Panc1 (cell line): ENCODE data around the gene FAM107A. TPM values are rescaled to one million over a fixed set of nuclear protein-coding genes. Genes with fewer than 3 reads are reported as not detected.
A peak's percentile ranks its signal among the peaks of the same experiment; 100 is the strongest.
"Not testable (repeated sequence)": the region's sequence is repeated elsewhere in the genome, so short reads cannot be mapped to it uniquely, and the experiment has no call there.

Experiments used
- ATAC-seq: fragments of 200-7000 bp; cut with Tn5 transposase; 2 replicates; pipeline ENCODE4 v1.9.1; 2020; ENCODE audit warnings: mild to moderate bottlenecking, moderate library complexity
- BruUV-seq: library from RNA; stranded (reverse); fragments of 400-500 nt; replicated peaks from 2 replicates; lab custom pipeline; 2021; lab: Mats Ljungman, UMichigan
- CTCF ChIA-PET: fragments of 300-600 bp; sonication (Branson Sonifier 250); formaldehyde crosslinking; loops from one replicate; lab custom pipeline; 2022; ENCODE audit warnings: antibody characterized with exemption; lab: Charles Lee
- POLR2A ChIA-PET: fragments of 300-600 bp; sonication (Branson Sonifier 250); formaldehyde crosslinking; loops from one replicate; lab custom pipeline; 2022; ENCODE audit warnings: antibody characterized with exemption; lab: Charles Lee
- DNase-seq: peaks from one replicate; pipeline ENCODE4 v3.0.0-alpha.2; 2010; ENCODE audit warnings: low read depth, low spot score
- H3K27ac ChIP-seq: 2 replicates; pipeline ENCODE4 v1.5.1; 2011; ENCODE audit warnings: mild to moderate bottlenecking, low read length, inconsistent platforms
- H3K27me3 ChIP-seq: fragments of 200-500 bp; sonication (Bioruptor generic); 2 replicates; pipeline ENCODE4 v1.6.0; 2014; ENCODE audit warnings: low read length, inconsistent platforms; ENCODE audit not compliant: control insufficient read depth, insufficient read depth
- H3K36me3 ChIP-seq: fragments of 200-500 bp; sonication (Bioruptor generic); 2 replicates; pipeline ENCODE4 v1.5.1; 2014; ENCODE audit warnings: inconsistent platforms, mild to moderate bottlenecking, low read length, moderate library complexity; ENCODE audit not compliant: control insufficient read depth, insufficient read depth
- H3K4me1 ChIP-seq: 2 replicates; pipeline ENCODE4 v1.5.1; 2011; ENCODE audit warnings: inconsistent platforms, mild to moderate bottlenecking, low read length, moderate library complexity; ENCODE audit not compliant: control insufficient read depth, insufficient read depth
- H3K4me3 ChIP-seq, 2 experiments: 2 replicates each; pipeline ENCODE4 v1.5.1; 2011 to 2012; ENCODE audit warnings: low read depth in 2 of 2, low read length in 2 of 2, mild to moderate bottlenecking in 2 of 2, inconsistent platforms in 1 of 2, moderate library complexity in 1 of 2
- H3K9me3 ChIP-seq: fragments of 200-500 bp; sonication (Bioruptor generic); 2 replicates; pipeline ENCODE4 v1.5.1; 2014; ENCODE audit warnings: low read depth, mild to moderate bottlenecking, inconsistent platforms, low read length, moderate library complexity; ENCODE audit not compliant: control insufficient read depth, insufficient read depth
- CTCF ChIP-seq: fragments of 450-650 bp; IDR thresholded peaks from 2 replicates; pipeline ENCODE4 v1.5.1; 2017; ENCODE audit warnings: mild to moderate bottlenecking
- POLR2AphosphoS5 ChIP-seq: IDR thresholded peaks from 2 replicates; pipeline ENCODE4 v1.6.1; 2012; ENCODE audit warnings: mild to moderate bottlenecking, low read depth, low read length, moderate library complexity
- REST ChIP-seq, 2 experiments: IDR thresholded peaks; 2 replicates each; pipeline ENCODE4 v1.6.1; 2011 to 2012; ENCODE audit warnings: low read depth in 2 of 2, control low read depth in 1 of 2, low read length in 1 of 2, mild to moderate bottlenecking in 1 of 2, moderate library complexity in 1 of 2; ENCODE audit not compliant: insufficient read depth in 1 of 2
- SIN3A ChIP-seq: IDR thresholded peaks from 2 replicates; pipeline ENCODE4 v1.6.1; 2012; ENCODE audit warnings: low read depth, mild to moderate bottlenecking, low read length, moderate library complexity, borderline replicate concordance; ENCODE audit not compliant: insufficient read depth
- TCF7L2 ChIP-seq: IDR thresholded peaks from 2 replicates; pipeline ENCODE4 v1.6.1; 2011; ENCODE audit warnings: mild to moderate bottlenecking, low read depth, low read length, inconsistent platforms
- in situ Hi-C: cut with HindIII; loops from 2 replicates; pipeline ENCODE4 v1.10.0; 2016; ENCODE audit warnings: low sequenced_read_pairs, low pct_unique_long_range_greater_than_20kb
- intact Hi-C: fragments of 100-400 bp; cut with micrococcal nuclease; formaldehyde crosslinking; loops from one replicate; pipeline ENCODE4 v1.10.0; 2022; ENCODE audit not compliant: unreplicated experiment
- total RNA-seq: library from RNA; stranded (reverse); gene quantifications from one replicate; pipeline ENCODE4 v1.2.1, GENCODE V29; 2021; ENCODE audit not compliant: unreplicated experiment

The FAM107A gene
- total RNA-seq, 1 experiment from 2014 or later = 0.08 TPM

GRCh38 chr3:58528629-58529028, 48.6 kb downstream of the FAM107A start:
- intact Hi-C loops = no loop called here
- DNase-seq = no peak
- no peak overlapping the region for H3K4me3 ChIP-seq
- ATAC-seq = no peak
- no peak for TF ChIP-seq TCF7L2
- no peak for TF ChIP-seq REST (IDR thresholded peaks at IDR 0.05; ENCODE audit: insufficient read depth in 1 of 2, low read depth in 2 of 2, low read length in 1 of 2)
- TF ChIP-seq POLR2AphosphoS5 = no peak
- no peaks in the 10 kb centered on the region for H3K9me3 ChIP-seq
- BruUV-seq = no TSS peak
- H3K36me3 ChIP-seq = no peaks in the 10 kb centered on the region
- CTCF ChIA-PET = interaction anchor here (0.6 to 0.9 kb wide), 3 partner anchors 12 to 102 kb away, joined by 3 to 9 read pairs (median 5); no protein-coding TSS in a partner anchor
- no peaks in the 10 kb centered on the region for H3K27me3 ChIP-seq
- in situ Hi-C loops = no loop called here
- H3K4me1 ChIP-seq = peaks cover 30% of the 10 kb centered on the region
- POLR2A ChIA-PET = no interaction called here
- peak overlapping the region; percentile 71 for H3K27ac ChIP-seq

DNA sequence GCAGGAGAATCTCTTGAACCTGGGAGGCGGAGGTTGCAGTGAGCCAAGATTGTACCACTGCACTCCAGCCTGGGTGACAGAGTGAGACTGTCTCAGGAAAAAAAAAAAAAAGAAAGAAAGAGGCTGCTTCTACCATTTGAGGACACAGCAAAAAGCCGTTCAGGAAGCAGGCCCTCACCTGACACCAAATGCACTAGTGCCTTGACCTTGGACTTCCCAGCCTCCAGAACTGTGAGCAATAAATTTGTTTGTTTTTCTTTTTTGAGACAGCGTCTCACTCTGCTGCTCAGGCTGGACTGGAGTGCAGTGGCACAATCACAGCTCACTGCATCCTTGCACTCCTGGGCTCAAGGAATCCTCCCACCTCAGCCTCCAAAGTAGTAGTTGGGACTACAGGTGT, 49.8 kb downstream of the FAM107A start:
- in situ Hi-C loops, H3K27me3 ChIP-seq, H3K36me3 ChIP-seq, BruUV-seq, DNase-seq, H3K9me3 ChIP-seq, H3K4me3 ChIP-seq, POLR2A ChIA-PET, intact Hi-C loops, ATAC-seq: not testable (repeated sequence)
- Histone ChIP-seq H3K4me1 (peaks cover 31% of the 10 kb centered on the region), H3K27ac (peak overlapping the region; percentile 44; the same call in 1 of the 2 replicates)
- CTCF ChIA-PET = interaction anchor here (0.7 kb wide), 1 partner anchor 38 kb away, joined by 7 read pairs; no protein-coding TSS in a partner anchor

DNA sequence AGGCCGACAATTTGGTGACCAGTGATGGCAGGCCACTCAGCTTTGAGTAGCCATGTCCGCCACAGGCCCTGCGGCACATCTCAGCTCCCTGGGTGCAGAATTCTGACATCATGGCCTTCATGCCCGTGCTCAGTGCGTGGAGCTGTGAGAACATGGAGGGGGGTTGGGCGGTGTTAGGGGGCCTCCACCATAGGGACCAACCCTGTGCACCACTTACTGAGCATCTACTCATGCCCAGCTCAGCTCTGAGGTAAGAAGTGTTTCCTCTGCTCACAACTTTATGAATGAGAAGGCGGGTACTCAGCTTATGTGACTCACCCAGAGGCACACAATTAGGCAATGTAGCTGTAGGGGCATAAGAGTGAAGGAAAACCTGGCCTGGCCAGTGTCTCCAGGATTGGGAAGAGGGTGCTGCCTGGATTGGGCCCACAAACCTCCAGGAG, 50.7 kb downstream of the FAM107A start:
- DNase-seq = no peak
- BruUV-seq = no TSS peak
- no peak for TF ChIP-seq REST (IDR thresholded peaks at IDR 0.05; ENCODE audit: insufficient read depth in 1 of 2, low read depth in 2 of 2, low read length in 1 of 2)
- no peak for TF ChIP-seq TCF7L2
- no peak for TF ChIP-seq CTCF
- TF ChIP-seq POLR2AphosphoS5 = no peak
- no peak for TF ChIP-seq SIN3A
- H3K27ac ChIP-seq = peak overlapping the region; percentile 51; the same call in 1 of the 2 replicates
- H3K9me3 ChIP-seq = no peaks in the 10 kb centered on the region
- H3K4me3 ChIP-seq = no peak overlapping the region
- intact Hi-C loops (no loop called here), in situ Hi-C loops (no loop called here)
- ChIA-PET CTCF (interaction anchor here (0.7 kb wide), 1 partner anchor 35 kb away, joined by 3 read pairs; no protein-coding TSS in a partner anchor), POLR2A (no interaction called here)
- no peaks in the 10 kb centered on the region for H3K36me3 ChIP-seq
- H3K4me1 ChIP-seq = peaks cover 38% of the 10 kb centered on the region
- peak; percentile 74 for ATAC-seq
- H3K27me3 ChIP-seq = no peaks in the 10 kb centered on the region
